ENCODE measurements around the gene IDH3B. TPM values are rescaled to one million over a fixed set of nuclear protein-coding genes. Genes with fewer than 3 reads are reported as not detected.
A peak's percentile ranks its signal among the peaks of the same experiment; 100 is the strongest.

IDH3B gene
- total and polyA plus RNA-seq, 2 of the 13 experiments (the other 11 are each of a cell fraction or from before 2014, with no cell fraction given): 215 to 254 TPM

GRCh38 chr20:2652724-2653555 lies 11.1 kb downstream of the IDH3B start (continued):
- no peak for TF ChIP-seq ZNF12 (CRISPR knock-in tag; IDR thresholded peaks at IDR 0.05)
- TF ChIP-seq ZNF563 (CRISPR knock-in tag; IDR thresholded peaks at IDR 0.05): peak; percentile 85
- peak; percentile 28; the same call in 1 of the 2 replicates for TF ChIP-seq KLF9 (CRISPR knock-in tag; IDR thresholded peaks at IDR 0.05; ENCODE audit: low read depth)
- TF ChIP-seq ATAD3A (CRISPR knock-in tag; IDR thresholded peaks at IDR 0.05): no peak; the same call in 1 of the 2 replicates
- peak; percentile 75 for TF ChIP-seq SAP130 (CRISPR knock-in tag; IDR thresholded peaks at IDR 0.05; ENCODE audit: low read depth)
- no peak; the same call in 1 of the 2 replicates for TF ChIP-seq DNMT1 (CRISPR knock-in tag; IDR thresholded peaks at IDR 0.05)
- TF ChIP-seq MYC (CRISPR knock-in tag; IDR thresholded peaks at IDR 0.05; ENCODE audit: borderline replicate concordance): peak; percentile 98
- peak; percentile 99; the same call in 1 of the 2 replicates for TF ChIP-seq ZFP82 (CRISPR knock-in tag; IDR thresholded peaks at IDR 0.05; ENCODE audit: borderline replicate concordance)
- TF ChIP-seq ZNF562 (CRISPR knock-in tag; IDR thresholded peaks at IDR 0.05; ENCODE audit: borderline replicate concordance): no peak; the same call in 1 of the 2 replicates
- no peak; the same call in 1 of the 2 replicates for TF ChIP-seq AFF4 (CRISPR knock-in tag; IDR thresholded peaks at IDR 0.05)
- no peak; the same call in 1 of the 2 replicates for TF ChIP-seq ZNF20 (CRISPR knock-in tag; IDR thresholded peaks at IDR 0.05)
- TF ChIP-seq SRSF4 (IDR thresholded peaks at IDR 0.05; ENCODE audit: low read depth, low read length, poor library complexity, severe bottlenecking): peak; percentile 75
- no peak; the same call in 1 of the 2 replicates for TF ChIP-seq ZNF83 (CRISPR knock-in tag; IDR thresholded peaks at IDR 0.05; ENCODE audit: borderline replicate concordance)
- TF ChIP-seq MAFG (CRISPR knock-in tag; IDR thresholded peaks at IDR 0.05): peak; percentile 64; the same call in 1 of the 2 replicates
- TF ChIP-seq MAFF (IDR thresholded peaks at IDR 0.05; ENCODE audit: low read depth, low read length): no peak
- peak; percentile 40; the same call in 1 of the 2 replicates for TF ChIP-seq FOXO1 (CRISPR knock-in tag; IDR thresholded peaks at IDR 0.05)
- TF ChIP-seq PPARG (CRISPR knock-in tag; conservative IDR thresholded peaks at IDR 0.05): no peak
- TF ChIP-seq FOXK2 (IDR thresholded peaks at IDR 0.05): no peak
- TF ChIP-seq ZC3H13 (CRISPR knock-in tag; IDR thresholded peaks at IDR 0.05): peak; percentile 95
- peak; percentile 44; the same call in 1 of the 2 replicates for TF ChIP-seq KLF12 (CRISPR knock-in tag; IDR thresholded peaks at IDR 0.05; ENCODE audit: borderline replicate concordance)
- peak; percentile 41; the same call in 1 of the 2 replicates for TF ChIP-seq FOSL1 (CRISPR knock-in tag; IDR thresholded peaks at IDR 0.05; ENCODE audit: borderline replicate concordance)
- peak; percentile 96 for TF ChIP-seq RNF2 (conservative IDR thresholded peaks at IDR 0.05; ENCODE audit: low read depth)
- TF ChIP-seq TCF7 (IDR thresholded peaks at IDR 0.05; ENCODE audit: low read depth): no peak
- peak; percentile 97; the same call in 1 of the 2 replicates for TF ChIP-seq REL (CRISPR knock-in tag; conservative IDR thresholded peaks at IDR 0.05)
- TF ChIP-seq LBX2 (CRISPR knock-in tag; IDR thresholded peaks at IDR 0.05; ENCODE audit: borderline replicate concordance): 0 out of 2 replicates have a peak, but pooled peaks have one; percentile 20
- peak; percentile 92 for TF ChIP-seq GPN1 (CRISPR knock-in tag; IDR thresholded peaks at IDR 0.05; ENCODE audit: borderline replicate concordance)

Data from HepG2 (cell line).